Liver (tissue), 3 donors: ENCODE measurements around the gene CAVIN1.

Source experiments
- CTCF ChIP-seq: fragments of 150-350 bp; IDR thresholded peaks from 2 replicates; pipeline ENCODE4 v1.5.1; 2017; ENCODE audit warnings: improper control_type of control experiment, low read depth, low read length; ENCODE audit not compliant: missing input control
- EGR1 ChIP-seq, 2 donors: IDR thresholded peaks; 2 replicates each; pipeline ENCODE4 v1.6.1; 2016 to 2018; ENCODE audit warnings: antibody characterized with exemption in 2 of 2, low read depth in 2 of 2
- GABPA ChIP-seq, 2 donors: IDR thresholded peaks in 1 of 2; conservative IDR thresholded peaks in 1 of 2; 2 replicates each; pipeline ENCODE4 v1.6.1; 2016; ENCODE audit warnings: antibody characterized with exemption in 2 of 2, mild to moderate bottlenecking in 1 of 2, moderate library complexity in 1 of 2
- JUND ChIP-seq, 2 donors: IDR thresholded peaks; 2 replicates each; pipeline ENCODE4 v1.6.1; 2016; ENCODE audit warnings: antibody characterized with exemption in 2 of 2
- MAX ChIP-seq: IDR thresholded peaks from 2 replicates; pipeline ENCODE4 v1.6.1; 2016; ENCODE audit warnings: antibody characterized with exemption
- NR2F2 ChIP-seq: IDR thresholded peaks from 2 replicates; pipeline ENCODE4 v1.6.1; 2016; ENCODE audit warnings: antibody characterized with exemption
- REST ChIP-seq: IDR thresholded peaks from 2 replicates; pipeline ENCODE4 v1.6.1; 2016; ENCODE audit warnings: antibody characterized with exemption, mild to moderate bottlenecking
- SP1 ChIP-seq: IDR thresholded peaks from 2 replicates; pipeline ENCODE4 v1.6.1; 2018; ENCODE audit warnings: antibody characterized with exemption, mild to moderate bottlenecking
- TAF1 ChIP-seq: conservative IDR thresholded peaks from 2 replicates; pipeline ENCODE4 v1.6.1; 2016; ENCODE audit warnings: antibody characterized with exemption, mild to moderate bottlenecking
- YY1 ChIP-seq: IDR thresholded peaks from 2 replicates; pipeline ENCODE4 v1.6.1; 2016; ENCODE audit warnings: antibody characterized with exemption, mild to moderate bottlenecking
- ZBTB33 ChIP-seq: IDR thresholded peaks from 2 replicates; pipeline ENCODE4 v1.6.1; 2016; ENCODE audit warnings: antibody characterized with exemption
- TF ChIP-seq, protein P1 (sequence below): IDR thresholded peaks from 2 replicates; pipeline ENCODE4 v1.6.1; 2016; ENCODE audit warnings: antibody characterized with exemption
- donor health status: healthy.
- donor health status: healthy.

- TF ChIP-seq ZBTB33 (no peak), NR2F2 (no peak), REST (no peak), MAX (no peak), GABPA (IDR thresholded peaks at IDR 0.05 in 1 of 2, conservative IDR thresholded peaks at IDR 0.05 in 1 of 2) (no peak), CTCF (no peak), YY1 (no peak), TAF1 (no peak), EGR1 (IDR thresholded peaks at IDR 0.05; ENCODE audit: low read depth in 2 of 2) (no peak), SP1 (no peak), JUND (IDR thresholded peaks at IDR 0.05) (no peak)
- TF ChIP-seq, protein P1, sequence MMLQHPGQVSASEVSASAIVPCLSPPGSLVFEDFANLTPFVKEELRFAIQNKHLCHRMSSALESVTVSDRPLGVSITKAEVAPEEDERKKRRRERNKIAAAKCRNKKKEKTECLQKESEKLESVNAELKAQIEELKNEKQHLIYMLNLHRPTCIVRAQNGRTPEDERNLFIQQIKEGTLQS = no peak
Observed at GRCh38 chr17:42392692-42393415, 30.2 kb downstream of the CAVIN1 start.
